Lower leg skin (tissue), 3 donors: Measurements from ENCODE around the gene COL24A1.

Experiments
- POLR2A ChIP-seq, 2 donors: fragments of 450-650 bp; IDR thresholded peaks; one replicate each; pipeline ENCODE4 v1.6.1; 2016 to 2017; ENCODE audit warnings: antibody characterized with exemption in 2 of 2, mild to moderate bottlenecking in 1 of 2, moderate library complexity in 1 of 2
- TF ChIP-seq, protein P1 (sequence below), 3 donors: fragments of 450-650 bp; IDR thresholded peaks; one replicate each; pipeline ENCODE4 v1.5.1; 2016; ENCODE audit warnings: antibody characterized with exemption in 3 of 3, mild to moderate bottlenecking in 3 of 3, moderate library complexity in 2 of 3

DNA sequence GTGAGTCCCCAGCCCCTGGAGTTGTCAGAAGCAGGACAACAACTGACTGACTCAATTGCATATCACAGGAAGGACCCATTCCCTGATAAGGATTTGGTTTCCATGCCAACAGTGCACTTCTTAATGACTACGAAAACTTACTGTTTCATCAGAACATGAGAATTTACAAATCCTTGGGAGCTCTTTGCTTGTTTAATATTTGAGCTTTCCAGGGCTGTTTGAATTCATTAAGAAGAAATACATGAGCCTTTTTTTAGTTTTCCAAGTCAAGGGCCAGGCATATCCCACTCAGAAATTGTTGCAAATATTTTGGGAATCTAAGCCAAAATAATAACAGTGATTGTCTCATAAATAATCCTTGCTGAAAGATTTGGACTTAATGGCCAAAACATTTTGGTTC is 27.2 kb upstream of the COL24A1 start:
- TF ChIP-seq, protein P1, sequence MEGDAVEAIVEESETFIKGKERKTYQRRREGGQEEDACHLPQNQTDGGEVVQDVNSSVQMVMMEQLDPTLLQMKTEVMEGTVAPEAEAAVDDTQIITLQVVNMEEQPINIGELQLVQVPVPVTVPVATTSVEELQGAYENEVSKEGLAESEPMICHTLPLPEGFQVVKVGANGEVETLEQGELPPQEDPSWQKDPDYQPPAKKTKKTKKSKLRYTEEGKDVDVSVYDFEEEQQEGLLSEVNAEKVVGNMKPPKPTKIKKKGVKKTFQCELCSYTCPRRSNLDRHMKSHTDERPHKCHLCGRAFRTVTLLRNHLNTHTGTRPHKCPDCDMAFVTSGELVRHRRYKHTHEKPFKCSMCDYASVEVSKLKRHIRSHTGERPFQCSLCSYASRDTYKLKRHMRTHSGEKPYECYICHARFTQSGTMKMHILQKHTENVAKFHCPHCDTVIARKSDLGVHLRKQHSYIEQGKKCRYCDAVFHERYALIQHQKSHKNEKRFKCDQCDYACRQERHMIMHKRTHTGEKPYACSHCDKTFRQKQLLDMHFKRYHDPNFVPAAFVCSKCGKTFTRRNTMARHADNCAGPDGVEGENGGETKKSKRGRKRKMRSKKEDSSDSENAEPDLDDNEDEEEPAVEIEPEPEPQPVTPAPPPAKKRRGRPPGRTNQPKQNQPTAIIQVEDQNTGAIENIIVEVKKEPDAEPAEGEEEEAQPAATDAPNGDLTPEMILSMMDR (IDR thresholded peaks at IDR 0.05): no peak
- TF ChIP-seq POLR2A (IDR thresholded peaks at IDR 0.05): no peak
